Mesenchymal stem cell (in vitro differentiated cells and primary cell): Measurements from ENCODE around the gene SLC36A2.

ENCODE experiments used
- DNase-seq: peaks from one replicate; pipeline ENCODE4 v3.0.0-alpha.2; 2013
- H2AFZ ChIP-seq: one replicate; pipeline ENCODE4 v1.6.1; 2013; ENCODE audit warnings: low read depth, mild to moderate bottlenecking, control low read depth, inconsistent platforms, low read length, moderate library complexity
- H2AK5ac ChIP-seq: 2 replicates; pipeline ENCODE4 v1.6.1; 2013; ENCODE audit warnings: low read length, moderate library complexity, mild to moderate bottlenecking, inconsistent platforms; ENCODE audit not compliant: severe bottlenecking
- H2BK120ac ChIP-seq: one replicate; pipeline ENCODE4 v1.6.1; 2013; ENCODE audit warnings: low read depth, mild to moderate bottlenecking, inconsistent platforms, low read length, moderate library complexity
- H2BK12ac ChIP-seq, 2 experiments: one replicate each; pipeline ENCODE4 v1.6.1; 2013; ENCODE audit warnings: inconsistent platforms in 2 of 2, low read length in 2 of 2, mild to moderate bottlenecking in 2 of 2, moderate library complexity in 2 of 2, control low read depth in 1 of 2
- H2BK15ac ChIP-seq: one replicate; pipeline ENCODE4 v1.6.1; 2013; ENCODE audit warnings: mild to moderate bottlenecking, low read depth, inconsistent platforms; ENCODE audit not compliant: poor library complexity, severe bottlenecking
- H2BK5ac ChIP-seq: 2 replicates; pipeline ENCODE4 v1.6.1; 2013; ENCODE audit warnings: low read depth, mild to moderate bottlenecking, low read length, control low read depth, inconsistent platforms; ENCODE audit not compliant: poor library complexity, severe bottlenecking
- H3K14ac ChIP-seq, 2 experiments: one replicate each; pipeline ENCODE4 v1.6.1; 2013; ENCODE audit warnings: inconsistent platforms in 2 of 2, low read length in 2 of 2, control low read depth in 1 of 2, mild to moderate bottlenecking in 1 of 2, moderate library complexity in 1 of 2
- H3K18ac ChIP-seq, 2 experiments: one replicate each; pipeline ENCODE4 v1.6.1; 2013; ENCODE audit warnings: inconsistent platforms in 2 of 2, low read length in 2 of 2, control low read depth in 1 of 2, low read depth in 1 of 2, mild to moderate bottlenecking in 1 of 2
- H3K23ac ChIP-seq, 2 experiments: one replicate each; pipeline ENCODE4 v1.6.1; 2013; ENCODE audit warnings: inconsistent platforms in 2 of 2, low read length in 2 of 2, mild to moderate bottlenecking in 2 of 2, moderate library complexity in 2 of 2, control low read depth in 1 of 2
- H3K27ac ChIP-seq: 2 replicates; pipeline ENCODE4 v1.5.1; 2013; ENCODE audit warnings: mild to moderate bottlenecking, moderate library complexity, low read length, control low read depth, inconsistent platforms; ENCODE audit not compliant: poor library complexity, severe bottlenecking
- H3K27me3 ChIP-seq, 2 experiments: 2 replicates each; pipeline versions ENCODE4 v1.6.1 to v1.7.0; 2013; ENCODE audit warnings: low read length in 2 of 2, mild to moderate bottlenecking in 2 of 2, moderate library complexity in 2 of 2, control low read depth in 1 of 2, inconsistent platforms in 1 of 2; ENCODE audit not compliant: control insufficient read depth in 1 of 2, insufficient read depth in 1 of 2
- H3K36me3 ChIP-seq, 2 experiments: 2 replicates each; pipeline versions ENCODE4 v1.6.1 to v1.7.0; 2013; ENCODE audit warnings: low read length in 2 of 2, control low read depth in 1 of 2, inconsistent platforms in 1 of 2, low read depth in 1 of 2, mild to moderate bottlenecking in 1 of 2; ENCODE audit not compliant: insufficient read depth in 2 of 2, control insufficient read depth in 1 of 2
- H3K4ac ChIP-seq, 2 experiments: one replicate each; pipeline ENCODE4 v1.6.1; 2013; ENCODE audit warnings: inconsistent platforms in 2 of 2, low read length in 2 of 2, mild to moderate bottlenecking in 2 of 2, moderate library complexity in 2 of 2, control low read depth in 1 of 2, low read depth in 1 of 2
- H3K4me1 ChIP-seq: 2 replicates; pipeline ENCODE4 v1.6.1; 2013; ENCODE audit warnings: low read depth, low read length, control low read depth; ENCODE audit not compliant: control insufficient read depth, insufficient read depth
- H3K4me2 ChIP-seq: 2 replicates; pipeline ENCODE4 v1.6.1; 2013; ENCODE audit warnings: low read length, mild to moderate bottlenecking, inconsistent platforms; ENCODE audit not compliant: poor library complexity, severe bottlenecking
- H3K4me3 ChIP-seq, 2 experiments: 2 replicates each; pipeline versions ENCODE4 v1.5.1 to v1.7.0; 2013; ENCODE audit warnings: low read length in 2 of 2, mild to moderate bottlenecking in 2 of 2, control low read depth in 1 of 2, low read depth in 1 of 2; ENCODE audit not compliant: insufficient read depth in 1 of 2
- H3K79me1 ChIP-seq: replicated peaks from 2 replicates; pipeline ENCODE4 v1.6.1; 2013; ENCODE audit warnings: mild to moderate bottlenecking, control low read depth, low read length, inconsistent platforms; ENCODE audit not compliant: poor library complexity, severe bottlenecking
- H3K9ac ChIP-seq: 2 replicates; pipeline ENCODE4 v1.7.0; 2013; ENCODE audit warnings: mild to moderate bottlenecking, low read length, moderate library complexity
- H3K9me3 ChIP-seq: 2 replicates; pipeline ENCODE4 v1.7.0; 2013; ENCODE audit warnings: mild to moderate bottlenecking, low read length; ENCODE audit not compliant: control insufficient read depth
- H4K8ac ChIP-seq: one replicate; pipeline ENCODE4 v1.6.1; 2013; ENCODE audit warnings: inconsistent platforms, mild to moderate bottlenecking, low read length, moderate library complexity
- H4K91ac ChIP-seq: one replicate; pipeline ENCODE4 v1.6.1; 2013; ENCODE audit warnings: mild to moderate bottlenecking, low read length, inconsistent platforms
- WGBS: methylation state at CpG from one replicate; pipeline ENCODE4 v1.1.7; 2013; ENCODE audit warnings: mixed read lengths; 5-methylcytosine and 5-hydroxymethylcytosine counted together

The SLC36A2 gene

GRCh38 chr5:151315998-151316597 is 31.3 kb downstream of the SLC36A2 start:
- no peak overlapping the region for H3K9ac ChIP-seq
- no peak overlapping the region for H2AK5ac ChIP-seq
- H3K18ac ChIP-seq: no peak overlapping the region
- H4K91ac ChIP-seq: no peak overlapping the region
- peak; percentile 61 for DNase-seq
- H3K27ac ChIP-seq: no peak overlapping the region
- peaks cover 4% of the 10 kb centered on the region for H3K9me3 ChIP-seq
- H3K14ac ChIP-seq: no peak overlapping the region
- no peak overlapping the region for H2BK12ac ChIP-seq
- no peak overlapping the region for H3K4me3 ChIP-seq
- H4K8ac ChIP-seq: no peak overlapping the region
- no peak overlapping the region for H3K4ac ChIP-seq
- WGBS: 48% methylated on average over 7 of the region's 8 CpGs
- no peak overlapping the region for H3K4me2 ChIP-seq
- H3K23ac ChIP-seq: no peak overlapping the region
- H3K36me3 ChIP-seq: no peaks in the 10 kb centered on the region
- no peak overlapping the region for H2BK5ac ChIP-seq
- peaks cover 1% of the 10 kb centered on the region for H3K4me1 ChIP-seq
- H3K27me3 ChIP-seq: peaks cover 0 to 7% of the 10 kb centered on the region in 2 experiments
- H2AFZ ChIP-seq: peak overlapping the region; percentile 27
- H2BK15ac ChIP-seq: no peak overlapping the region
- no peak overlapping the region for H2BK120ac ChIP-seq
- H3K79me1 ChIP-seq: no peaks in the 10 kb centered on the region

GRCh38 chr5:151313357-151313756 is 34.0 kb downstream of the SLC36A2 start:
- no peak overlapping the region for H3K4me2 ChIP-seq
- H3K9me3 ChIP-seq: peaks cover 5% of the 10 kb centered on the region
- H2BK15ac ChIP-seq: no peak overlapping the region
- H2BK12ac ChIP-seq: no peak overlapping the region
- no peaks in the 10 kb centered on the region for H3K36me3 ChIP-seq
- peaks cover 0 to 7% of the 10 kb centered on the region in 2 experiments for H3K27me3 ChIP-seq
- no peak overlapping the region for H3K23ac ChIP-seq
- H3K9ac ChIP-seq: no peak overlapping the region
- no peak overlapping the region for H2BK120ac ChIP-seq
- H3K18ac ChIP-seq: no peak overlapping the region
- no peaks in the 10 kb centered on the region for H3K79me1 ChIP-seq
- H2AK5ac ChIP-seq: no peak overlapping the region
- no peak overlapping the region for H3K27ac ChIP-seq
- no peak overlapping the region for H4K91ac ChIP-seq
- peaks cover 1% of the 10 kb centered on the region for H3K4me1 ChIP-seq
- no peak overlapping the region for H3K14ac ChIP-seq
- H2AFZ ChIP-seq: no peak overlapping the region
- no peak overlapping the region for H3K4me3 ChIP-seq
- DNase-seq: no peak
- no CpG with 5 or more reads among the region's 2 CpGs for WGBS
- no peak overlapping the region for H2BK5ac ChIP-seq
- no peak overlapping the region for H4K8ac ChIP-seq
- no peak overlapping the region for H3K4ac ChIP-seq

GRCh38 chr5:151312756-151313324 is 34.5 kb downstream of the SLC36A2 start:
- Histone ChIP-seq H3K14ac (no peak overlapping the region), H3K36me3 (no peaks in the 10 kb centered on the region), H3K9me3 (peaks cover 5% of the 10 kb centered on the region), H2BK120ac (no peak overlapping the region), H3K4me1 (peaks cover 1% of the 10 kb centered on the region), H3K18ac (no peak overlapping the region), H4K8ac (no peak overlapping the region), H3K27ac (no peak overlapping the region), H3K27me3 (peaks cover 0 to 7% of the 10 kb centered on the region in 2 experiments), H3K23ac (no peak overlapping the region), H3K79me1 (no peaks in the 10 kb centered on the region), H3K4me3 (no peak overlapping the region), H4K91ac (no peak overlapping the region), H2AK5ac (no peak overlapping the region), H2BK12ac (no peak overlapping the region), H3K4ac (no peak overlapping the region), H3K4me2 (no peak overlapping the region), H3K9ac (no peak overlapping the region), H2BK15ac (no peak overlapping the region), H2BK5ac (no peak overlapping the region), H2AFZ (no peak overlapping the region)
- WGBS: no CpG with 5 or more reads among the region's 5 CpGs
- no peak for DNase-seq

- no peak overlapping the region for H2BK12ac ChIP-seq
- H2AFZ ChIP-seq: no peak overlapping the region
- no peak overlapping the region for H4K91ac ChIP-seq
- no peaks in the 10 kb centered on the region for H3K36me3 ChIP-seq
- no peak overlapping the region for H3K18ac ChIP-seq
- no peak overlapping the region for H3K27ac ChIP-seq
- no peak for DNase-seq
- H4K8ac ChIP-seq: no peak overlapping the region
- H2AK5ac ChIP-seq: no peak overlapping the region
- no peak overlapping the region for H3K4me2 ChIP-seq
- peaks cover 0 to 7% of the 10 kb centered on the region in 2 experiments for H3K27me3 ChIP-seq
- H3K9ac ChIP-seq: no peak overlapping the region
- no peak overlapping the region for H3K23ac ChIP-seq
- no peak overlapping the region for H2BK5ac ChIP-seq
- H2BK120ac ChIP-seq: no peak overlapping the region
- H3K14ac ChIP-seq: no peak overlapping the region
- H3K4me3 ChIP-seq: no peak overlapping the region
- no peaks in the 10 kb centered on the region for H3K79me1 ChIP-seq
- H3K4ac ChIP-seq: no peak overlapping the region
- no peaks in the 10 kb centered on the region for H3K4me1 ChIP-seq
- no peak overlapping the region for H2BK15ac ChIP-seq
- H3K9me3 ChIP-seq: peaks cover 5% of the 10 kb centered on the region
Observed at GRCh38 chr5:151310932-151311331, 36.4 kb downstream of the SLC36A2 start.
